SK-N-SH treated with all-trans-retinoic acid at 6 μM for 48 hours (cell line): Measurements from ENCODE around the gene ARHGAP4.
A peak's percentile ranks its signal among the peaks of the same experiment; 100 is the strongest.

Source experiments
- ATAC-seq: fragments of 200-7000 bp; cut with Tn5 transposase; 3 replicates; pipeline ENCODE4 v1.9.1; 2020; ENCODE audit warnings: mild to moderate bottlenecking, moderate library complexity
- ARNTL ChIP-seq: fragments of 450-650 bp; formaldehyde crosslinking; IDR thresholded peaks from 2 replicates; pipeline ENCODE4 v1.5.0; 2020; ENCODE audit warnings: low read depth, mild to moderate bottlenecking, moderate library complexity, borderline replicate concordance
- BACH2 ChIP-seq: fragments of 250-450 bp; sonication (Bioruptor Pico); IDR thresholded peaks from 2 replicates; pipeline ENCODE4 v1.9.0; 2021; ENCODE audit warnings: mild to moderate bottlenecking, borderline replicate concordance
- CSDC2 ChIP-seq: fragments of 250-450 bp; sonication (Bioruptor Pico); IDR thresholded peaks from 2 replicates; pipeline ENCODE4 v1.5.0; 2020; ENCODE audit warnings: mild to moderate bottlenecking, moderate library complexity
- ESRRG ChIP-seq: fragments of 250-450 bp; sonication (Bioruptor Pico); IDR thresholded peaks from 2 replicates; pipeline ENCODE4 v1.6.1; 2021; ENCODE audit warnings: mild to moderate bottlenecking
- GLIS3 ChIP-seq: fragments of 250-450 bp; sonication (Bioruptor Pico); IDR thresholded peaks from 2 replicates; pipeline ENCODE4 v1.5.0; 2020; ENCODE audit warnings: mild to moderate bottlenecking, moderate library complexity
- ISL1 ChIP-seq: fragments of 250-450 bp; sonication (Bioruptor Pico); IDR thresholded peaks from 2 replicates; pipeline ENCODE4 v2.1.2; 2022; ENCODE audit warnings: mild to moderate bottlenecking, moderate library complexity
- OSR1 ChIP-seq: fragments of 250-450 bp; sonication (Bioruptor Pico); IDR thresholded peaks from 2 replicates; pipeline ENCODE4 v1.8.0; 2022; ENCODE audit warnings: moderate library complexity, mild to moderate bottlenecking, inconsistent platforms
- PPARA ChIP-seq: fragments of 250-450 bp; sonication (Bioruptor Pico); IDR thresholded peaks from 2 replicates; pipeline ENCODE4 v1.5.0; 2020; ENCODE audit warnings: mild to moderate bottlenecking, borderline replicate concordance
- RARB ChIP-seq: fragments of 250-450 bp; sonication (Bioruptor Pico); IDR thresholded peaks from 2 replicates; pipeline ENCODE4 v1.8.0; 2021; ENCODE audit warnings: mild to moderate bottlenecking, moderate library complexity
- SNAI2 ChIP-seq: fragments of 250-450 bp; sonication (Bioruptor Pico); IDR thresholded peaks from 2 replicates; pipeline ENCODE4 v1.5.0; 2020; ENCODE audit warnings: mild to moderate bottlenecking, moderate library complexity
- TCF4 ChIP-seq: fragments of 250-450 bp; sonication (Bioruptor Pico); IDR thresholded peaks from 2 replicates; pipeline ENCODE4 v1.8.0; 2021; ENCODE audit warnings: mild to moderate bottlenecking, moderate library complexity, borderline replicate concordance
- TOX ChIP-seq: fragments of 250-450 bp; sonication (Bioruptor Pico); IDR thresholded peaks from 2 replicates; pipeline ENCODE4 v1.8.0; 2021; ENCODE audit warnings: mild to moderate bottlenecking, moderate library complexity, borderline replicate concordance
- ZC3H10 ChIP-seq: fragments of 250-450 bp; sonication (Bioruptor Pico); IDR thresholded peaks from 2 replicates; pipeline ENCODE4 v1.5.1; 2021; ENCODE audit warnings: mild to moderate bottlenecking, moderate library complexity
- ZFP30 ChIP-seq: fragments of 450-650 bp; formaldehyde crosslinking; IDR thresholded peaks from 2 replicates; pipeline ENCODE4 v1.5.0; 2022; ENCODE audit warnings: mild to moderate bottlenecking, moderate library complexity
- ZNF565 ChIP-seq: fragments of 450-650 bp; formaldehyde crosslinking; conservative IDR thresholded peaks from 2 replicates; pipeline ENCODE4 v1.5.0; 2020; ENCODE audit warnings: low read depth, mild to moderate bottlenecking, moderate library complexity
- ZNF70 ChIP-seq: fragments of 450-650 bp; formaldehyde crosslinking; IDR thresholded peaks from 2 replicates; pipeline ENCODE4 v1.5.0; 2020; ENCODE audit warnings: mild to moderate bottlenecking, moderate library complexity
- TF ChIP-seq, protein P1 (sequence below): fragments of 250-450 bp; sonication (Bioruptor Pico); IDR thresholded peaks from 2 replicates; pipeline ENCODE4 v1.8.0; 2021; ENCODE audit warnings: low read depth, mild to moderate bottlenecking, moderate library complexity, borderline replicate concordance
- TF ChIP-seq, protein P2 (sequence below): fragments of 250-450 bp; sonication (Bioruptor Pico); IDR thresholded peaks from 2 replicates; pipeline ENCODE4 v1.5.1; 2021; ENCODE audit warnings: mild to moderate bottlenecking, moderate library complexity
- TF ChIP-seq, protein P3 (sequence below): fragments of 250-450 bp; sonication (Bioruptor Pico); IDR thresholded peaks from 2 replicates; pipeline ENCODE4 v1.5.0; 2020; ENCODE audit warnings: mild to moderate bottlenecking, moderate library complexity
- TF ChIP-seq, protein P4 (sequence below): fragments of 250-450 bp; sonication (Bioruptor Pico); IDR thresholded peaks from 2 replicates; pipeline ENCODE4 v1.8.0; 2020; ENCODE audit warnings: mild to moderate bottlenecking, moderate library complexity, borderline replicate concordance

ARHGAP4 gene

DNA sequence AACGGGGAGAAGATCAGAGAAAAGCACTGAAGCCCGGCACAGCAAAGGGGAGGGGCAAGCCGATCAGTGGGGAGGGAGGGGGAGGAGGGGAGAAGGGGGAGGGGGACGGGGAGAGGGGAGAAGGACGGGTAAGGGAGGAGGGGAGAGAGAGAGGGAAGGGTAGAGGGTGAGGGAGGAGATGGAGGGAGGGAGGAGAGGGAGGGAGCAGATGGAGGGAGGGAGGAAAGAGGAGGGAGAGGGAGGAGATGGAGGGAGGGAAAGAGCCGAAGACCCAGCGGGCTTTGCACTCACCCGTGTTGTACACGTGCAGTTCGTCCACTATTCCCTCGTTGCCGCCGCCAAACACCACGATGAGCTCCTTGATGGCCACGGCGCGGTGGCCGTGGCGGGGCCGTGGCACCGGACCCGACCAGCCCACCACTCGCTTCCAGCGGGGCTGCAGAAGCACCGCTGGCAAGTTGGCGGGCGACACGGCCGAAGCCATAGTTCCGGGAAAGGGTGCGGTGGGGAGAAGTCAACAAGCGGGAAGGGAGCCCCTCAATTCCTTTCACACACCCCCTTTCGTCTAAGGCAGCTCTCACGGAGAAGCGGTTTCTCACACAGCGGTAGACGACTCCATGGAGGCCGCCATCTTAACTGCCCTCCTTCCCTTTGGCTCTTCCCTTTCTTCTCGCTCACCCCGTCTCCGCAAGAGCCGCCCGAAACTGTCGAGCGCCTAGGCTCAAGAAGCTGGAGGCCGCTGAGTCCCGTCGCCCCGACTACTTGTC lies 44.5 kb upstream of the ARHGAP4 start (continued):
- TF ChIP-seq, protein P1, sequence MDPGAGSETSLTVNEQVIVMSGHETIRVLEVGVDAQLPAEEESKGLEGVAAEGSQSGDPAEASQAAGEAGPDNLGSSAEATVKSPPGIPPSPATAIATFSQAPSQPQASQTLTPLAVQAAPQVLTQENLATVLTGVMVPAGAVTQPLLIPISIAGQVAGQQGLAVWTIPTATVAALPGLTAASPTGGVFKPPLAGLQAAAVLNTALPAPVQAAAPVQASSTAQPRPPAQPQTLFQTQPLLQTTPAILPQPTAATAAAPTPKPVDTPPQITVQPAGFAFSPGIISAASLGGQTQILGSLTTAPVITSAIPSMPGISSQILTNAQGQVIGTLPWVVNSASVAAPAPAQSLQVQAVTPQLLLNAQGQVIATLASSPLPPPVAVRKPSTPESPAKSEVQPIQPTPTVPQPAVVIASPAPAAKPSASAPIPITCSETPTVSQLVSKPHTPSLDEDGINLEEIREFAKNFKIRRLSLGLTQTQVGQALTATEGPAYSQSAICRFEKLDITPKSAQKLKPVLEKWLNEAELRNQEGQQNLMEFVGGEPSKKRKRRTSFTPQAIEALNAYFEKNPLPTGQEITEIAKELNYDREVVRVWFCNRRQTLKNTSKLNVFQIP, result no peak
- TF ChIP-seq RARB (CRISPR knock-in tag), result no peak
- no peak for TF ChIP-seq CSDC2 (CRISPR knock-in tag)
- TF ChIP-seq ISL1 (CRISPR knock-in tag), result no peak
- TF ChIP-seq OSR1 (CRISPR knock-in tag), result no peak
- TF ChIP-seq ZFP30 (CRISPR knock-in tag), result no peak
- no peak for TF ChIP-seq SNAI2
- TF ChIP-seq, protein P2, sequence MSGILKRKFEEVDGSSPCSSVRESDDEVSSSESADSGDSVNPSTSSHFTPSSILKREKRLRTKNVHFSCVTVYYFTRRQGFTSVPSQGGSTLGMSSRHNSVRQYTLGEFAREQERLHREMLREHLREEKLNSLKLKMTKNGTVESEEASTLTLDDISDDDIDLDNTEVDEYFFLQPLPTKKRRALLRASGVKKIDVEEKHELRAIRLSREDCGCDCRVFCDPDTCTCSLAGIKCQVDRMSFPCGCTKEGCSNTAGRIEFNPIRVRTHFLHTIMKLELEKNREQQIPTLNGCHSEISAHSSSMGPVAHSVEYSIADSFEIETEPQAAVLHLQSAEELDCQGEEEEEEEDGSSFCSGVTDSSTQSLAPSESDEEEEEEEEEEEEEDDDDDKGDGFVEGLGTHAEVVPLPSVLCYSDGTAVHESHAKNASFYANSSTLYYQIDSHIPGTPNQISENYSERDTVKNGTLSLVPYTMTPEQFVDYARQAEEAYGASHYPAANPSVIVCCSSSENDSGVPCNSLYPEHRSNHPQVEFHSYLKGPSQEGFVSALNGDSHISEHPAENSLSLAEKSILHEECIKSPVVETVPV, result no peak
- TF ChIP-seq TCF4 (CRISPR knock-in tag), result no peak
- TF ChIP-seq ESRRG, result no peak

DNA sequence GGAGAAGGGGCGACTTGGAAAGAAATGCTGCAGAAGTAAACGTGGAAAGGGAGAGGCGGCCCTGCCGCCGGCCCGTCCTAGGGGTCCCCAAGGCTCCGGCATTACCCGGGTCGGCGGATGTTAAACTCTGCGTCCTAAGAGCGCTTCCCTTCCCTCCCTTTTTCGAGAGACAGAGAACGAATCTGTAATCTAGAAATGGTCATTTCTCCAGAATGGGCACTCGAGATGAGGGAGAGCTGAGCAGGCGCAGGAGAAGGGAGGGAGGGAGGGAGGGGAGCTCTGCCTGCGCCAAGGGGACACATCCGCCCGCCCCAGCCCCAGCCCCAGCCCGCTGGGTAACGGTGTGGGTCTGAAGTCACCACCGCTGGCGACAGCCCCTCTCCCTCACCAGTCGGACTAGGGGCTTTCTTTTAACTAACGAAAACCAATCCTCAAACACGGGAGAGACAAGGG lies 43.9 kb upstream of the ARHGAP4 start:
- ATAC-seq, result peak; percentile 3; the same call in 1 of the 3 replicates
- no peak for TF ChIP-seq ARNTL (CRISPR knock-in tag)
- no peak for TF ChIP-seq ZNF565 (CRISPR knock-in tag)
- TF ChIP-seq TCF4 (CRISPR knock-in tag), result no peak
- TF ChIP-seq, protein P2, result no peak
- TF ChIP-seq ZC3H10 (CRISPR knock-in tag), result no peak
- no peak for TF ChIP-seq RARB (CRISPR knock-in tag)
- TF ChIP-seq ZNF70, result no peak
- TF ChIP-seq, protein P3, sequence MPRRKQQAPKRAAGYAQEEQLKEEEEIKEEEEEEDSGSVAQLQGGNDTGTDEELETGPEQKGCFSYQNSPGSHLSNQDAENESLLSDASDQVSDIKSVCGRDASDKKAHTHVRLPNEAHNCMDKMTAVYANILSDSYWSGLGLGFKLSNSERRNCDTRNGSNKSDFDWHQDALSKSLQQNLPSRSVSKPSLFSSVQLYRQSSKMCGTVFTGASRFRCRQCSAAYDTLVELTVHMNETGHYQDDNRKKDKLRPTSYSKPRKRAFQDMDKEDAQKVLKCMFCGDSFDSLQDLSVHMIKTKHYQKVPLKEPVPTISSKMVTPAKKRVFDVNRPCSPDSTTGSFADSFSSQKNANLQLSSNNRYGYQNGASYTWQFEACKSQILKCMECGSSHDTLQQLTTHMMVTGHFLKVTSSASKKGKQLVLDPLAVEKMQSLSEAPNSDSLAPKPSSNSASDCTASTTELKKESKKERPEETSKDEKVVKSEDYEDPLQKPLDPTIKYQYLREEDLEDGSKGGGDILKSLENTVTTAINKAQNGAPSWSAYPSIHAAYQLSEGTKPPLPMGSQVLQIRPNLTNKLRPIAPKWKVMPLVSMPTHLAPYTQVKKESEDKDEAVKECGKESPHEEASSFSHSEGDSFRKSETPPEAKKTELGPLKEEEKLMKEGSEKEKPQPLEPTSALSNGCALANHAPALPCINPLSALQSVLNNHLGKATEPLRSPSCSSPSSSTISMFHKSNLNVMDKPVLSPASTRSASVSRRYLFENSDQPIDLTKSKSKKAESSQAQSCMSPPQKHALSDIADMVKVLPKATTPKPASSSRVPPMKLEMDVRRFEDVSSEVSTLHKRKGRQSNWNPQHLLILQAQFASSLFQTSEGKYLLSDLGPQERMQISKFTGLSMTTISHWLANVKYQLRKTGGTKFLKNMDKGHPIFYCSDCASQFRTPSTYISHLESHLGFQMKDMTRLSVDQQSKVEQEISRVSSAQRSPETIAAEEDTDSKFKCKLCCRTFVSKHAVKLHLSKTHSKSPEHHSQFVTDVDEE (CRISPR knock-in tag), result no peak
- TF ChIP-seq, protein P4, sequence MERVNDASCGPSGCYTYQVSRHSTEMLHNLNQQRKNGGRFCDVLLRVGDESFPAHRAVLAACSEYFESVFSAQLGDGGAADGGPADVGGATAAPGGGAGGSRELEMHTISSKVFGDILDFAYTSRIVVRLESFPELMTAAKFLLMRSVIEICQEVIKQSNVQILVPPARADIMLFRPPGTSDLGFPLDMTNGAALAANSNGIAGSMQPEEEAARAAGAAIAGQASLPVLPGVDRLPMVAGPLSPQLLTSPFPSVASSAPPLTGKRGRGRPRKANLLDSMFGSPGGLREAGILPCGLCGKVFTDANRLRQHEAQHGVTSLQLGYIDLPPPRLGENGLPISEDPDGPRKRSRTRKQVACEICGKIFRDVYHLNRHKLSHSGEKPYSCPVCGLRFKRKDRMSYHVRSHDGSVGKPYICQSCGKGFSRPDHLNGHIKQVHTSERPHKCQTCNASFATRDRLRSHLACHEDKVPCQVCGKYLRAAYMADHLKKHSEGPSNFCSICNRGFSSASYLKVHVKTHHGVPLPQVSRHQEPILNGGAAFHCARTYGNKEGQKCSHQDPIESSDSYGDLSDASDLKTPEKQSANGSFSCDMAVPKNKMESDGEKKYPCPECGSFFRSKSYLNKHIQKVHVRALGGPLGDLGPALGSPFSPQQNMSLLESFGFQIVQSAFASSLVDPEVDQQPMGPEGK (CRISPR knock-in tag), result no peak
- TF ChIP-seq PPARA, result no peak
- TF ChIP-seq, all 23 proteins: peak for 0

DNA sequence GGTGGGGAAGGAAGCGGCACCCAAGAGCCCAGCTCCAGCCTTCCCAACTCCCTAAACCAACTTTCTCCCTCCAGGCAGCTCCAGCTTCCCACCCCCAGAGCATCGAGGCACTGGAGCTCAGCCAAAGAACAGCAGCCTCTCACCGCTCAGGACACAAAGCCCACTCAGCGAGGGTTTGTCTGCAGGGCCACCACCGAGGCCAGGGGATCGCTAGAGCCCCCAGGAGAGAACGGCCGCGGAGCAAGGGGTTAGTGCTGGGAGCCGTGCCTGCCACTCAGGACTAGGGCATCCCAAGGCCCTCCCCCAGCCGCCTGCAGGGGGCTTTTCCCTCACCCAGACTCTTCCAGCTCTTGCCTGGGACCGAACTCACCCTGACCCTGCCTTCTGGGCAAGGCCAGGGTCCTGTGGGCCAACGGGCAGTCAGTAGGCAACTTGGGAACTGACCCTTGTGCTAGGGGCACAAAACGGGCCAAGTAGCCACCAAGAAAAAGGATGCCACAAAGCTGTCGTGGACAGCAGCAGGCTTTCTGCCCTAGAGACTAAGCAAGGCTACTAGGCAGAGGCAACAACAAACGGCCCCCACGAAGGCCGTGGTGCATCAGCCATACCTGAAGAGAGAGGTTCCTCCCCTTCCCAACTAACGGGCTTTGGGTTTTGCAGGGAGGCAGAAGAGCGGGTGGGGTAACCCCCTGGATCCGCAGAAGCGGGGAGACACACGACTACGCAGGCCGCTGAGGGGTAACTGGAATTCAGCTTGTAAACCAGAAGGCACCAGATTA lies 43.2 kb upstream of the ARHGAP4 start:
- no peak for ATAC-seq
- TF ChIP-seq, protein P2, result no peak
- TF ChIP-seq ZFP30 (CRISPR knock-in tag), result no peak
- TF ChIP-seq BACH2 (CRISPR knock-in tag), result no peak
- no peak for TF ChIP-seq GLIS3
- TF ChIP-seq TOX (CRISPR knock-in tag), result no peak
- TF ChIP-seq, protein P3 (CRISPR knock-in tag), result no peak
- TF ChIP-seq, protein P4 (CRISPR knock-in tag), result no peak
